CD14-positive monocyte (primary cell): ENCODE measurements around the gene KIF25. TPM values are rescaled to one million over a fixed set of nuclear protein-coding genes. Genes with fewer than 3 reads are reported as not detected.

Experiments
- DNase-seq, 3 donors: peaks; one replicate each; pipeline ENCODE4 v3.0.0-alpha.2; 2011 to 2022
- H2AFZ ChIP-seq: 2 replicates; pipeline ENCODE4 v1.6.0; 2012; ENCODE audit warnings: mild to moderate bottlenecking, low read depth, low read length, inconsistent platforms; ENCODE audit not compliant: insufficient read depth, poor library complexity, severe bottlenecking
- H3K27ac ChIP-seq, 2 donors: 1 replicate in 1 of 2; 2 replicates in 1 of 2; pipeline ENCODE4 v1.5.1; 2012 to 2013; ENCODE audit warnings: low read length in 2 of 2, control low read depth in 1 of 2, inconsistent platforms in 1 of 2, low read depth in 1 of 2, mild to moderate bottlenecking in 1 of 2
- H3K27me3 ChIP-seq, 2 donors: one replicate each; pipeline versions ENCODE4 v1.6.0 to v1.6.1; 2011 to 2013; ENCODE audit warnings: low read length in 2 of 2; ENCODE audit not compliant: control insufficient read depth in 2 of 2, insufficient read depth in 2 of 2
- H3K36me3 ChIP-seq, 2 donors: replicated peaks in 1 of 2; 1 replicate in 1 of 2; 2 replicates in 1 of 2; pipeline versions ENCODE4 v1.5.1 to v1.6.1; 2012 to 2013; ENCODE audit warnings: low read length in 2 of 2, control low read depth in 1 of 2, inconsistent platforms in 1 of 2, mild to moderate bottlenecking in 1 of 2; ENCODE audit not compliant: insufficient read depth in 2 of 2, control insufficient read depth in 1 of 2
- H3K4me1 ChIP-seq, 2 donors: 1 replicate in 1 of 2; 2 replicates in 1 of 2; pipeline versions ENCODE4 v1.5.1 to v1.6.1; 2012 to 2013; ENCODE audit warnings: low read length in 2 of 2, control low read depth in 1 of 2, inconsistent platforms in 1 of 2, mild to moderate bottlenecking in 1 of 2, moderate library complexity in 1 of 2; ENCODE audit not compliant: insufficient read depth in 2 of 2, control insufficient read depth in 1 of 2
- H3K4me2 ChIP-seq: replicated peaks from 2 replicates; pipeline ENCODE3; 2012; ENCODE audit warnings: low read length, moderate library complexity, mild to moderate bottlenecking; ENCODE audit not compliant: poor library complexity, severe bottlenecking; ENCODE audit errors: extremely low read depth
- H3K4me3 ChIP-seq, 3 experiments: fragments of 200-600 bp in 1 of 3; sonication (generic) in 1 of 3; replicated peaks in 1 of 3; 1 replicate in 2 of 3; 2 replicates in 1 of 3; pipeline ENCODE4 v1.5.1; 2011 to 2013; ENCODE audit warnings: low read length in 3 of 3, mild to moderate bottlenecking in 3 of 3, control low read depth in 2 of 3, low read depth in 2 of 3, inconsistent platforms in 1 of 3, moderate library complexity in 1 of 3
- H3K79me2 ChIP-seq: 2 replicates; pipeline ENCODE4 v1.6.0; 2012; ENCODE audit warnings: mild to moderate bottlenecking, control low read depth, inconsistent platforms, low read length, moderate library complexity; ENCODE audit not compliant: insufficient read depth
- H3K9ac ChIP-seq: 2 replicates; pipeline ENCODE4 v1.6.0; 2017; ENCODE audit warnings: low read length, mild to moderate bottlenecking; ENCODE audit not compliant: insufficient read depth, poor library complexity, severe bottlenecking
- H3K9me3 ChIP-seq, 2 donors: replicated peaks in 1 of 2; 1 replicate in 1 of 2; 2 replicates in 1 of 2; pipeline versions ENCODE4 v1.5.1 to v1.6.1; 2012 to 2013; ENCODE audit warnings: low read length in 2 of 2, control low read depth in 1 of 2; ENCODE audit not compliant: control insufficient read depth in 1 of 2, insufficient read depth in 1 of 2
- H4K20me1 ChIP-seq: 2 replicates; pipeline ENCODE4 v1.6.0; 2012; ENCODE audit warnings: mild to moderate bottlenecking, low read length, control low read depth, moderate library complexity; ENCODE audit not compliant: insufficient read depth
- H3K27ac Mint-ChIP-seq, 7 donors: one replicate each; pipeline ENCODE4 v1.8.0; 2020; ENCODE audit warnings: mild to moderate bottlenecking in 7 of 7, mixed read lengths in 7 of 7, moderate library complexity in 6 of 7, inconsistent platforms in 2 of 7
- H3K27me3 Mint-ChIP-seq, 3 donors: one replicate each; pipeline ENCODE4 v1.8.0; 2021 to 2022; ENCODE audit warnings: low read depth in 3 of 3, mild to moderate bottlenecking in 3 of 3, mixed read lengths in 3 of 3, moderate library complexity in 3 of 3, inconsistent platforms in 1 of 3
- H3K36me3 Mint-ChIP-seq, 2 donors: one replicate each; pipeline ENCODE4 v1.8.0; 2020; ENCODE audit warnings: mixed read lengths in 2 of 2, inconsistent platforms in 1 of 2, mild to moderate bottlenecking in 1 of 2
- H3K4me1 Mint-ChIP-seq: one replicate; pipeline ENCODE4 v1.8.0; 2020; ENCODE audit warnings: mild to moderate bottlenecking, mixed read lengths
- H3K4me3 Mint-ChIP-seq, 2 donors: one replicate each; pipeline ENCODE4 v1.8.0; 2020; ENCODE audit warnings: mild to moderate bottlenecking in 2 of 2, mixed read lengths in 2 of 2, moderate library complexity in 1 of 2
- H3K9me3 Mint-ChIP-seq, 7 donors: one replicate each; pipeline ENCODE4 v1.8.0; 2020 to 2022; ENCODE audit warnings: mixed read lengths in 7 of 7, mild to moderate bottlenecking in 6 of 7, moderate library complexity in 6 of 7, inconsistent platforms in 2 of 7
- CTCF ChIP-seq: fragments of 200-600 bp; IDR thresholded peaks from one replicate; pipeline ENCODE4 v1.8.0; 2022; ENCODE audit warnings: antibody characterized with exemption, mild to moderate bottlenecking
- WGBS: methylation state at CpG from one replicate; pipeline ENCODE4 v1.1.5; 2013; ENCODE audit warnings: missing lambda C conversion rate; ENCODE audit not compliant: insufficient coverage; 5-methylcytosine and 5-hydroxymethylcytosine counted together
- intact Hi-C, 2 donors: fragments of 100-400 bp; cut with micrococcal nuclease; formaldehyde crosslinking; loops; one replicate each; pipeline versions ENCODE4 v1.15.0 to v1.15.1; 2023
- polyA minus RNA-seq: library from RNA; depleted of rRNA, polyadenylated mRNA; stranded (reverse); fragments of >200 nt; gene quantifications from 2 replicates; pipeline ENCODE4 v1.2.3, GENCODE V29; 2012
- polyA plus RNA-seq, 3 donors: library from polyadenylated mRNA; depleted of rRNA in 1 of 3; unstranded in 2 of 3; stranded (reverse) in 1 of 3; fragments of 300-500 nt in 2 of 3; fragments of >200 nt in 1 of 3; fragmentation: Illumina TruSeq in 2 of 3; gene quantifications; 1 replicate in 2 of 3; 2 replicates in 1 of 3; pipeline ENCODE4 v1.2.3, GENCODE V29; 2012 to 2021
- total RNA-seq, 12 experiments: library from RNA in 1 of 12; stranded (reverse) in 1 of 12; fragments of 120-200 nt in 1 of 12; gene quantifications; one replicate each; pipeline ENCODE4 v1.2.4 and lab custom pipeline; 2013 to 2026; ENCODE audit warnings: mixed read lengths in 6 of 12, inconsistent platforms in 1 of 12

The KIF25 gene
- total RNA-seq (2013) = not detected
- polyA plus RNA-seq = not detected
- not detected in 2 replicates for polyA minus RNA-seq
- 0 to 1.2 (median 0) reads per million in 11 experiments for total RNA-seq (lab: John Stamatoyannopoulos, UW)

GRCh38 chr6:167997642-167998041 is at the start of gene KIF25:
Gene KIF25, plus strand, starts transcription at chr6:167997671. Its CDS starts 31,915 bp downstream, at chr6:168029586.
- H3K27ac Mint-ChIP-seq = no peak within 1 kb of the TSS

GRCh38 chr6:167947716-167948115 is 49.8 kb upstream of the KIF25 start:
- no peak for TF ChIP-seq CTCF
- Mint-ChIP-seq H3K9me3 (peaks cover 0 to 6% (median 2%) of the 10 kb centered on the region in 7 donors), H3K4me3 (no peak overlapping the region), H3K4me1 (no peaks in the 10 kb centered on the region), H3K27me3 (peaks cover 1 to 2% (median 2%) of the 10 kb centered on the region in 3 donors), H3K36me3 (no peaks in the 10 kb centered on the region), H3K27ac (no peak overlapping the region)
- DNase-seq = no peak
- Histone ChIP-seq H3K79me2 (no peaks in the 10 kb centered on the region), H3K4me1 (no peaks in the 10 kb centered on the region), H2AFZ (no peak overlapping the region), H4K20me1 (no peaks in the 10 kb centered on the region), H3K4me2 (no peak overlapping the region), H3K4me3 (no peak overlapping the region), H3K36me3 (no peaks in the 10 kb centered on the region), H3K27ac (no peak overlapping the region), H3K27me3 (no peaks in the 10 kb centered on the region), H3K9ac (no peak overlapping the region), H3K9me3 (peaks cover 0 to 4% of the 10 kb centered on the region in 2 donors)
- intact Hi-C loops = no loop called here
- WGBS = no CpG with 5 or more reads among the region's 1 CpG

More at GRCh38 chr6:167997642-167998041, at the start of gene KIF25:
- intact Hi-C loops = no loop called here
- H4K20me1 ChIP-seq = no peaks in the 10 kb centered on the region
- no peaks in the 10 kb centered on the region for H3K36me3 ChIP-seq
- DNase-seq = no peak
- no peaks in the 10 kb centered on the region for H3K79me2 ChIP-seq
- no peak for TF ChIP-seq CTCF
- Mint-ChIP-seq H3K9me3 (peaks cover 0 to 8% (median 2%) of the 10 kb centered on the region in 7 donors), H3K4me3 (no peak within 1 kb of the TSS), H3K36me3 (no peaks in the 10 kb centered on the region), H3K27me3 (peaks cover 0 to 6% (median 0%) of the 10 kb centered on the region in 3 donors), H3K4me1 (no peaks in the 10 kb centered on the region)
- H3K27ac ChIP-seq = no peak within 1 kb of the TSS
- no peaks in the 10 kb centered on the region for H3K4me1 ChIP-seq
- no peak within 1 kb of the TSS for H3K4me2 ChIP-seq
- H2AFZ ChIP-seq = no peak within 1 kb of the TSS
- no peaks in the 10 kb centered on the region for H3K9me3 ChIP-seq
- no peaks in the 10 kb centered on the region for H3K27me3 ChIP-seq
- H3K9ac ChIP-seq = no peak within 1 kb of the TSS
- no peak within 1 kb of the TSS for H3K4me3 ChIP-seq
- 83% methylated on average over 2 of the region's 9 CpGs for WGBS
